C4-2B (cell line): Measurements from ENCODE around the gene GNB3.

Experiments used
- H3K27ac ChIP-seq: fragments of 450-650 bp; 2 replicates; pipeline ENCODE4 v1.5.1; 2017
- CTCF ChIP-seq: fragments of 450-650 bp; conservative IDR thresholded peaks from 2 replicates; pipeline ENCODE4 v1.5.1; 2017; ENCODE audit warnings: mild to moderate bottlenecking
- ZFX ChIP-seq: fragments of 450-650 bp; IDR thresholded peaks from 2 replicates; pipeline ENCODE4 v1.6.1; 2017

The GNB3 gene

GRCh38 chr12:6818645-6819044 lies 22.1 kb upstream of the GNB3 start:
- no peak for TF ChIP-seq ZFX
- no peak for TF ChIP-seq CTCF
- H3K27ac ChIP-seq, result no peak overlapping the region

- no peak overlapping the region for H3K27ac ChIP-seq
- no peak for TF ChIP-seq ZFX
- TF ChIP-seq CTCF, result no peak
Measured at GRCh38 chr12:6819106-6820030, 21.4 kb upstream of the GNB3 start.

- TF ChIP-seq CTCF (no peak), ZFX (no peak)
- H3K27ac ChIP-seq, result no peak overlapping the region
Measured at GRCh38 chr12:6820166-6820565, 20.6 kb upstream of the GNB3 start.

GRCh38 chr12:6821591-6822425 lies 18.9 kb upstream of the GNB3 start, which contains the start of gene GPR162:
Gene GPR162 (plus strand): TSS chr12:6821821. CDS start chr12:6823899, 2,078 bp downstream.
- no peak for TF ChIP-seq ZFX
- no peak for TF ChIP-seq CTCF
- no peak within 1 kb of the TSS for H3K27ac ChIP-seq

GRCh38 chr12:6822426-6823135 lies 18.1 kb upstream of the GNB3 start:
- H3K27ac ChIP-seq, result no peak overlapping the region
- TF ChIP-seq ZFX (no peak), CTCF (no peak)

- H3K27ac ChIP-seq, result no peak overlapping the region
- TF ChIP-seq ZFX (no peak), CTCF (no peak)
Measured at GRCh38 chr12:6823182-6824084, 17.3 kb upstream of the GNB3 start.
